ENCODE measurements around the gene CTSZ. TPM values are rescaled to one million over a fixed set of nuclear protein-coding genes. Genes with fewer than 3 reads are reported as not detected.
"Not testable (repeated sequence)": the region's sequence is repeated elsewhere in the genome, so short reads cannot be mapped to it uniquely, and the experiment has no call there.

Gene CTSZ
- total RNA-seq, 2 donors from 2014 or later, result 93.6 to 130 TPM

DNA sequence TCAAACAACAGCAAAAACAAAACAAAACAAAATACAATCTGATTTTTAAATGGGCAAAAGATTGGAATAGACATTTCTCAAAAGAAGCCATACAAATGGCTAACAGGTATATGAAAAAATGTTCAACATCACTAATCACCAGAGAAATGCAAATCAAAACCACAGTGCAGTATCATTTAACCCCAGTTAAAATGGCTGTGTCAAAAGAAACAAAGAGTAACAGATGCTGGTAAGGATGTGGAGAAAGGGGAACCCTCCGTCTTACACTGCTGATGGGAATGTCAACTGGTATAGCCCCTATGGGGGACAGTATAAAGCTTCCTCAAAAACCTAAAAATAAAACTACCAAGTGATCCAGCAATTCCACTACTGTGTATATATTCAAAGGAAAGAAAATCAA, 36.9 kb downstream of the CTSZ start:
- no peak overlapping the region for H3K4me3 ChIP-seq
- intact Hi-C loops (cut with DNase I), result no loop called here
- H3K4me1 ChIP-seq (replicated peaks), result no peaks in the 10 kb centered on the region
- H3K9me3 ChIP-seq, result no peaks in the 10 kb centered on the region
- no peak for DNase-seq (ENCODE audit: low spot score)
- WGBS, result 95% methylated on average over 1 of the region's 1 CpG
- H3K27me3 ChIP-seq (replicated peaks; ENCODE audit: insufficient read depth), result no peaks in the 10 kb centered on the region
- H3K27ac ChIP-seq, result no peak overlapping the region
- no peaks in the 10 kb centered on the region for H3K36me3 ChIP-seq
- TF ChIP-seq POLR2A (IDR thresholded peaks at IDR 0.05) (no peak), POLR2AphosphoS5 (IDR thresholded peaks at IDR 0.05) (no peak)
- TF ChIP-seq, protein P1, sequence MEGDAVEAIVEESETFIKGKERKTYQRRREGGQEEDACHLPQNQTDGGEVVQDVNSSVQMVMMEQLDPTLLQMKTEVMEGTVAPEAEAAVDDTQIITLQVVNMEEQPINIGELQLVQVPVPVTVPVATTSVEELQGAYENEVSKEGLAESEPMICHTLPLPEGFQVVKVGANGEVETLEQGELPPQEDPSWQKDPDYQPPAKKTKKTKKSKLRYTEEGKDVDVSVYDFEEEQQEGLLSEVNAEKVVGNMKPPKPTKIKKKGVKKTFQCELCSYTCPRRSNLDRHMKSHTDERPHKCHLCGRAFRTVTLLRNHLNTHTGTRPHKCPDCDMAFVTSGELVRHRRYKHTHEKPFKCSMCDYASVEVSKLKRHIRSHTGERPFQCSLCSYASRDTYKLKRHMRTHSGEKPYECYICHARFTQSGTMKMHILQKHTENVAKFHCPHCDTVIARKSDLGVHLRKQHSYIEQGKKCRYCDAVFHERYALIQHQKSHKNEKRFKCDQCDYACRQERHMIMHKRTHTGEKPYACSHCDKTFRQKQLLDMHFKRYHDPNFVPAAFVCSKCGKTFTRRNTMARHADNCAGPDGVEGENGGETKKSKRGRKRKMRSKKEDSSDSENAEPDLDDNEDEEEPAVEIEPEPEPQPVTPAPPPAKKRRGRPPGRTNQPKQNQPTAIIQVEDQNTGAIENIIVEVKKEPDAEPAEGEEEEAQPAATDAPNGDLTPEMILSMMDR (IDR thresholded peaks at IDR 0.05), result no peak

DNA sequence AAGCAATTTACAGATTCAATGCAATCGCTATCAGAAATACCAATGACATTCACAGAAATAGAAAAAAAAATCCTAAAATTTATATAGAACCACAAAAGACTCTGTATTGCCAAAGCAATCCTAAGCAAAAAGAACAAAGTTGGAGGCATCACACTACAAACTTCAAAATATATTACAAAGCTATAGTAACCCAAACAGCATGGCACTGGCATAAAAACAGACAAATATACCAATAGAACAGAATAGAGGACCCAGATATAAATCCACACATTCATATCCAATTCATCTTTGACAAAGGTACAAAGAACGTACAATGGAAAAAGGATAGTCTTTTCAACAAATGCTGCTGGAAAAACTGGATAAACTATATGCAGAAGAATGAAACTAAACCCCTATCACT, 37.6 kb downstream of the CTSZ start:
- WGBS, result 67% methylated on average over 2 of the region's 2 CpGs
- Histone ChIP-seq H3K36me3 (no peaks in the 10 kb centered on the region), H3K27me3 (replicated peaks; ENCODE audit: insufficient read depth) (no peaks in the 10 kb centered on the region), H3K9me3 (no peaks in the 10 kb centered on the region), H3K4me1 (replicated peaks) (no peaks in the 10 kb centered on the region), H3K4me3 (no peak overlapping the region), H3K27ac (no peak overlapping the region)
- DNase-seq (ENCODE audit: low spot score), result no peak
- TF ChIP-seq POLR2AphosphoS5 (IDR thresholded peaks at IDR 0.05) (no peak), POLR2A (IDR thresholded peaks at IDR 0.05) (no peak)
- TF ChIP-seq, protein P1 (IDR thresholded peaks at IDR 0.05), result no peak
- intact Hi-C loops (cut with DNase I), result no loop called here

DNA sequence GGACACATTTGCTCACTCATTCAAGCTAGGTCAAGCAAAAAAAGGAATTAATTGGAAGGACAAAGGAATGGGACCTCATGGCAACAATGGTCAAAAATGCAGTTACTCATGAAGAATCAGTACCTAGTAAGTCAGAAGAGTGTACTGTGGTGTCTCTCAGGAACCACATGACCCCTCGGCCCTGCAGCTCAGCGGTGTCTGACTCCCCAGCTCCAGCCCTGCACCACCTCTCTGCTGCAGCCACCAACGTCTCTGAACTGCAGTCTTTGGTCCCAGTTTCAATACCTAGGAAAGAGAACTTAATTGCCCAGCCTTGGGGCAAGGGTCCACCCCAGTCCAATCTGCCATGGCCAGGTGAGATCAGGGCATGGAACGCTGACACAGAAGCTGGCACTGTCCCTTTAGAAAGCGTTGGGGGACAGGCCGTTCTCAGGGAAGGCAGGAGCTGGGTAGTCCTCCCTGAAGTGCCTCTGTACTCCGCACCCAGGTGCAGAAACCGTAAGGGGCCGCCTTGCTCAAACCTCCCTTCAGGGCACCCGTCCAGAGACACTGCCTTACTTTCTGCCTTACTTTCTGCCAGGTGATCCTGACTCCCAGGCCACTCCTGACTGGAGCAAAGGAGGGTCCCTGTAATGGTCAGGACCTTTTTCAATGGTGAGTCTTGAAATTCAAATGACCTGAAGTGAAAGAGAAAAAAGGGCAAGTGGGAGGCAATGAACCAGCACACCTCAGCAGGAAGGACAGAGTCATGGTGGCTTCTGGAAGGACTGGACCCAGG, 39.2 kb downstream of the CTSZ start:
- Histone ChIP-seq H3K4me3 (no peak overlapping the region), H3K27ac (no peak overlapping the region), H3K27me3 (replicated peaks; ENCODE audit: insufficient read depth) (no peaks in the 10 kb centered on the region), H3K9me3 (no peaks in the 10 kb centered on the region), H3K4me1 (replicated peaks) (no peaks in the 10 kb centered on the region), H3K36me3 (no peaks in the 10 kb centered on the region)
- no peak for DNase-seq (ENCODE audit: low spot score)
- no peak for TF ChIP-seq POLR2AphosphoS5 (IDR thresholded peaks at IDR 0.05)
- TF ChIP-seq, protein P1 (IDR thresholded peaks at IDR 0.05), result no peak
- TF ChIP-seq POLR2A (IDR thresholded peaks at IDR 0.05), result no peak
- intact Hi-C loops (cut with DNase I), result no loop called here
- 71% methylated on average over 10 of the region's 10 CpGs for WGBS

DNA sequence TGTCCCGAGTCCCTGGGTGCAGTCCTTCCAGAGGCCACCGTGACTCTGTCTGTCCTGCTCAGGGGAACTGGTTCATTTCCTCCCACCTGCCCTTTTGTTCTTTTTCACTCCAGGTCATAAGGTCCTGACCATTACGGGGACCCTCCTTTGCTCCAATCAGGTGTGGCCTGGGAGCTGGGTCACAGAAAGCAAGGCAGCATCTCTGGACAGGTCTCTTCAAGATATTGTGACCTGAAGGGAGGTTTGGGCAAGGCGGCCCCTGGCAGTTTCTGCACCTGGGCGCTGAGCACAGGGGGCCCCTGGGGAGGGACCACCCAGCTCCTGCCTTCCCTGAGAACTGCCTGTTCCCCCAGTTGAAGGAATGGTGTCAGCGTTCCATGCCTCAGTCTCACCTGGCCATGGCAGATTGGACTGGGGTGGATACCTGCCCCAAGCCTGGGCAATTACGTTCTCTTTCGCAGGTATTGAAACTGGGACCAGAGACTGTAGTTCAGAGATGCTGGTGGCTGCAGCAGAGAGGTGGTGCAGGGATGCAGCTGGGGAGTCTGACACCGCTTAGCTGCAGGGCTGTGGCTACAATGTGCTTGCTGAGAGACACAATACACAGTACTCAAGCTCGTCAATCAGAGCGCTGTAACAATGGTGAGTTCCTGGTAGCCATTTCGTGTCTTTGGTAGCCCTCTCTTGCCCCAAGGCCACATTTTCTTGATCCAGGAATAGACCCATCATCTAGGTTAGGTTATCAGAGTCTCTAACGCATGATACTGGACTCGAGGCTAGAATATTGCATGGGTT, 41.6 kb downstream of the CTSZ start:
- WGBS, result 77% methylated on average over 14 of the region's 14 CpGs
- DNase-seq (ENCODE audit: low spot score), result no peak
- TF ChIP-seq POLR2A (IDR thresholded peaks at IDR 0.05) (no peak), POLR2AphosphoS5 (IDR thresholded peaks at IDR 0.05) (no peak)
- TF ChIP-seq, protein P1 (IDR thresholded peaks at IDR 0.05), result no peak

DNA sequence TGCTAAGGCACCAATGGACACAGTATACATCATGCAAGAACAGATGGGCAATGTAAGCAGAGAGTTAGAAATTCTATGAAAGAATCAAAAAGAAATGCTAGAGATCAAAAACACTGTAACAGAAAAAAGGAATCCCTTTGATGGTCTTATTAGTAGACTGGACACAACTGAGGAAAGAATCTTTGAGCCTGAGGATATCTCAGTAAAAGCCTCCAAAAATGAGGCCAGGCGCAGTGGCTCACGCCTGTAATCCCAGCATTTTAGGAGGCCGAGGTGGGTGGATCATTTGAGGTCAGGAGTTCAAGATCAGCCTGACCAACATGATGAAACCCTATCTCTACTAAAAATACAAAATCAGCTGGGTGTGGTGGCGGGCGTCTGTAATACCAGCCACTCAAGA, 43.1 kb downstream of the CTSZ start:
- H3K36me3 ChIP-seq; DNase-seq (ENCODE audit: low spot score); H3K27ac ChIP-seq; H3K4me3 ChIP-seq; H3K9me3 ChIP-seq; H3K4me1 ChIP-seq (replicated peaks); intact Hi-C loops (cut with DNase I); H3K27me3 ChIP-seq (replicated peaks; ENCODE audit: insufficient read depth): not testable (repeated sequence)
- WGBS, result 87% methylated on average over 5 of the region's 5 CpGs

More for the DNA sequence above, 41.6 kb downstream of the CTSZ start:
- H3K4me1 ChIP-seq (replicated peaks), result no peaks in the 10 kb centered on the region
- no peaks in the 10 kb centered on the region for H3K36me3 ChIP-seq
- no peaks in the 10 kb centered on the region for H3K9me3 ChIP-seq
- no peak overlapping the region for H3K27ac ChIP-seq
- no peak overlapping the region for H3K4me3 ChIP-seq
- H3K27me3 ChIP-seq (replicated peaks; ENCODE audit: insufficient read depth), result no peaks in the 10 kb centered on the region
- intact Hi-C loops (cut with DNase I), result no loop called here
